ENCODE measurements around the gene CRYBG1.
"Not testable (repeated sequence)": the region's sequence is repeated elsewhere in the genome, so short reads cannot be mapped to it uniquely, and the experiment has no call there.

The CRYBG1 gene

DNA sequence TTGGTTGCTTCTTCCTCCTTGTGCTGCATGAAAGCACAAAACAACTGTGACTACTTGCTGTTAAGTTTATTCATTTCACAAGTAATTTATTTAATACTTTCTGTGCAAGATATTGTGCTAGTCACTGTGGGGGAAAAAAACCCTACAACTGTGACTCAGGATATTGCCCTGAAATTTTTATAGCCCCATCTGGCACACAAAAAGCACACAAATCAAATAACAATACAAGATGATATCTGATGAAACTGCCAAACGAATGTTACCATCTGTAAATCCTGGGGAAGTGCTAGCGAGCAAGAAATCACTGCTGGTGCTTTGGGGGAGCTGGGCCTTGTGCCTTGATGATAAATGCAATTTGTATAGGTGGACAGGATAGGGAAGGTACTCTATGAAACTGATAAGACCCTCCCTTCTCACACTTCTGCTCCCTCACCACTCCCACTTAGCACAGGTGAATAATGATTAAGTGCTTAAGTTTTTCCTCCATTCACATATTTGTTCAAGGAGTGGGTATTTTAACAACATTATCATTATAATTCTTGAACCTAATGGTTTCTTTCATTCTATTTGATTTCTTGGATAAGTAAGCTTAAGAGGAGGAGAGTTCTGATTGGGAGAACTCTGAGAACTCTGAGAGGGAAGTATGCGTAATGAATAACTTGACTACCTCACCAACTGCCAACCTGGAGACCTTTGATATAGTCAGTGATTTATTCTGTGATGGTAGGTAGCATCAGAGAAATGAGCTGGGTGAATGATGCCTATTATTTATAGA, 153.5 kb downstream of the CRYBG1 start:
- TF ChIP-seq FOXP2 (optimal IDR thresholded peaks at IDR 0.05; ENCODE audit: control extremely low read depth, extremely low read length, insufficient read depth) (no peak), EZH2 (IDR thresholded peaks at IDR 0.05) (no peak), POLR2AphosphoS5 (IDR thresholded peaks at IDR 0.05; ENCODE audit: borderline replicate concordance, low read depth, low read length) (no peak)
- no peak for DNase-seq (ENCODE audit: low read depth, low spot score)
- Histone ChIP-seq H3K9ac (ENCODE audit: insufficient read length) (peak overlapping the region; percentile 47), H3K4me3 (peak overlapping the region; percentile 74), H3K27ac (peak overlapping the region; percentile 87), H3K36me3 (ENCODE audit: insufficient read depth, low read length) (no peaks in the 10 kb centered on the region), H3K9me3 (ENCODE audit: low read depth, low read length) (no peaks in the 10 kb centered on the region)

DNA sequence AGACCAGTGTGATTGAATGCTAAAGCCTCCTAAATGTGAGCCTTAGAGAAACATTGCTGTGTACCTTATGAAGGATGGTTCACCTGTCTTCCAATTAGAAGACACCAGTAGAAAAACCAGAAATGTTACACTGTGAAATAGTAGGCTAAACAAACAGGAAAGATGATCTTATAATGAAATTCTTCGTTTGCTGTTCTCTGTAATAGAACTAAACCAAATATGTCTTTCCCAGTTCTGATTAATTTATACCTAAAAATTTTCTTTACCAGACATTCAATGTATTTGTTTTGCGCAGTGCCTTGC, 154.0 kb downstream of the CRYBG1 start:
- DNase-seq (ENCODE audit: low read depth, low spot score), result no peak
- Histone ChIP-seq H3K4me3 (peak overlapping the region; percentile 74), H3K9me3 (ENCODE audit: low read depth, low read length) (no peaks in the 10 kb centered on the region), H3K9ac (ENCODE audit: insufficient read length) (no peak overlapping the region), H3K27ac (peak overlapping the region; percentile 87), H3K36me3 (ENCODE audit: insufficient read depth, low read length) (no peaks in the 10 kb centered on the region)
- TF ChIP-seq POLR2AphosphoS5 (IDR thresholded peaks at IDR 0.05; ENCODE audit: borderline replicate concordance, low read depth, low read length), result no peak

DNA sequence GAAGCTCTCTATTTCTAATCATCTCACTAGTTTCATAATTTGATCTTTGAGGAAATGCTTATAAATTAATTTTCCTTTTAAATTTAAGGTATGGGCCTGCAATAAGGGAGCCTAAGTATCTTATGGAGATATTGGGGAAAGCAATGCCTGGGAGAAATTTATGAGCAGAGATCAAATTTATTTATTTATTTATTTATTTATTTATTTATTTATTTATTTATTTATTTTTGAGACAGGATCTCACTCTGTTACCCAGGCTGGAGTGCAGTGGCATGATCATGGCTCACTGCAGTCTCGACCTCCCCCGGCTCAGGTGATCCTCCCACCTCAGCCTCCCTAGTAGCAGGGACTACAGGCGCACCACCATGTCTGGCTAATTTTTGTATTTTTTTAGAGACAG, 155.1 kb downstream of the CRYBG1 start:
- peak overlapping the region; percentile 87; the same call in 1 of the 2 replicates for H3K27ac ChIP-seq
- peak overlapping the region; percentile 74 for H3K4me3 ChIP-seq
- H3K9ac ChIP-seq (ENCODE audit: insufficient read length), result not testable (repeated sequence)

DNA sequence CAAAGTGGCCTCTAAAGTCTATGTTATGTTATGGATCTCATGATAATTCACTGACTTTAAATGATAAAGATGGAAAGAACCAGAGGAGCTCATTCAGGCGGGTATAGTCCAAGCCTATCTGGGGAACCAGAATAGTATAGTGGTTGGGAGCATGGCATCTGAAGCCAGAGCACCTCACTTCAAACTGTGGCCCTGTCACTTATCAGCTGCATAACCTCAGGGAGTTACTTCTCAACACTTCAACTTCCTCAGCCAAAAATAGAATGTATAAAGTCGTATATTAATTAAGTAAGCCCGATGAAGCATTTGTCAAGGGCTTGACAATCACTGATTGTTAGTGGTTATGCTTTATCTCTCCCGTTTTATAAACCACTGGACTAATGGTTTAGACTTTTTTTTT, 156.1 kb downstream of the CRYBG1 start:
- H3K36me3 ChIP-seq (ENCODE audit: insufficient read depth, low read length), result no peaks in the 10 kb centered on the region; the same call in 1 of the 2 replicates
- no peak overlapping the region for H3K9ac ChIP-seq (ENCODE audit: insufficient read length)
- no peak for DNase-seq (ENCODE audit: low read depth, low spot score)
- TF ChIP-seq EZH2 (IDR thresholded peaks at IDR 0.05), result no peak
- TF ChIP-seq FOXP2 (optimal IDR thresholded peaks at IDR 0.05; ENCODE audit: control extremely low read depth, extremely low read length, insufficient read depth), result no peak
- no peak for TF ChIP-seq POLR2AphosphoS5 (IDR thresholded peaks at IDR 0.05; ENCODE audit: borderline replicate concordance, low read depth, low read length)
- H3K4me3 ChIP-seq, result no peak overlapping the region
- H3K27ac ChIP-seq, result no peak overlapping the region
- no peaks in the 10 kb centered on the region for H3K9me3 ChIP-seq (ENCODE audit: low read depth, low read length)

More for the DNA sequence above, 155.1 kb downstream of the CRYBG1 start:
- not testable (repeated sequence) for H3K36me3 ChIP-seq (ENCODE audit: insufficient read depth, low read length); H3K9me3 ChIP-seq (ENCODE audit: low read depth, low read length); DNase-seq (ENCODE audit: low read depth, low spot score)

DNA sequence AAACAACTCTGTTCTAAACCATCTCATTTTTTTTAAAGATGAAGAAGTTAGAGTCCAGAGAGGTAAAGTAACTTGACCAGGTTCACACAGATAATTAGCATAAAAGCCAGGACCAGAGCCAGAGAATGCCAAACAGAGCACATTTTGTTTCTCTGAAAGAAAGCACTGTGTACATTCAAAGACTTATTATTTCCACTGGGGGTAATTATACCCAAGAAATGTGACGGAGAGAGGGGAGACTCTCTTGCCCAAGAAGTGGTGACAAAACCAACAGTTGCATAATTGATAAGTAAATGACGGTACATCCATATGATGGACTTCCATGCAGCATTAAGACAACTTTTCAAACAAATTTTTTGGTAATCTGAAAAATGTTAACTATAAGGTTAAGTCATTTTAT, 157.2 kb downstream of the CRYBG1 start:
- Histone ChIP-seq H3K9ac (ENCODE audit: insufficient read length) (no peak overlapping the region), H3K36me3 (ENCODE audit: insufficient read depth, low read length) (no peaks in the 10 kb centered on the region; the same call in 1 of the 2 replicates), H3K9me3 (ENCODE audit: low read depth, low read length) (no peaks in the 10 kb centered on the region), H3K4me3 (no peak overlapping the region), H3K27ac (no peak overlapping the region)
- TF ChIP-seq FOXP2 (optimal IDR thresholded peaks at IDR 0.05; ENCODE audit: control extremely low read depth, extremely low read length, insufficient read depth) (no peak), EZH2 (IDR thresholded peaks at IDR 0.05) (no peak), POLR2AphosphoS5 (IDR thresholded peaks at IDR 0.05; ENCODE audit: borderline replicate concordance, low read depth, low read length) (no peak)
- no peak for DNase-seq (ENCODE audit: low read depth, low spot score)

DNA sequence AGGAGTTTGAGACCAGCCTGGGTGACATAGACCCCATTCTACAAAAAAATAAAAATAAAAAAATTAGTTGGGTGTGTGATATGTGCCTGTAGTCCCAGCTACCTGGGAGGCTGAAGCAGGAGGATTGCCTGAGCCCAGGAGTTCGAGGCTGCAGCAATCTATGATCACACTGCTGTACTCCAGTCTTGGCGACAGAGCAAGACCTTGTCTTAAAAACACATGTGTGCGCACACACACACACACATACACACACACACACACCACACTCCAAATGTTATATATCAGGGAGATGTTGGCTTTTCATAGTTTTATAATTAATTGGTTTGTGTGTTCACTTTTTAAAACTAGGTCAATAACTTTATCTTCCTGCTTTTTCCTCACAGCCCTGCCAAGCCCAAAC, 158.2 kb downstream of the CRYBG1 start:
- Histone ChIP-seq H3K36me3 (ENCODE audit: insufficient read depth, low read length) (no peaks in the 10 kb centered on the region; the same call in 1 of the 2 replicates), H3K9ac (ENCODE audit: insufficient read length) (no peak overlapping the region), H3K4me3 (no peak overlapping the region), H3K27ac (peak overlapping the region; percentile 85), H3K9me3 (ENCODE audit: low read depth, low read length) (no peaks in the 10 kb centered on the region)
- TF ChIP-seq EZH2 (IDR thresholded peaks at IDR 0.05), result no peak
- no peak for TF ChIP-seq FOXP2 (optimal IDR thresholded peaks at IDR 0.05; ENCODE audit: control extremely low read depth, extremely low read length, insufficient read depth)
- no peak for TF ChIP-seq POLR2AphosphoS5 (IDR thresholded peaks at IDR 0.05; ENCODE audit: borderline replicate concordance, low read depth, low read length)
- DNase-seq (ENCODE audit: low read depth, low spot score), result no peak

DNA sequence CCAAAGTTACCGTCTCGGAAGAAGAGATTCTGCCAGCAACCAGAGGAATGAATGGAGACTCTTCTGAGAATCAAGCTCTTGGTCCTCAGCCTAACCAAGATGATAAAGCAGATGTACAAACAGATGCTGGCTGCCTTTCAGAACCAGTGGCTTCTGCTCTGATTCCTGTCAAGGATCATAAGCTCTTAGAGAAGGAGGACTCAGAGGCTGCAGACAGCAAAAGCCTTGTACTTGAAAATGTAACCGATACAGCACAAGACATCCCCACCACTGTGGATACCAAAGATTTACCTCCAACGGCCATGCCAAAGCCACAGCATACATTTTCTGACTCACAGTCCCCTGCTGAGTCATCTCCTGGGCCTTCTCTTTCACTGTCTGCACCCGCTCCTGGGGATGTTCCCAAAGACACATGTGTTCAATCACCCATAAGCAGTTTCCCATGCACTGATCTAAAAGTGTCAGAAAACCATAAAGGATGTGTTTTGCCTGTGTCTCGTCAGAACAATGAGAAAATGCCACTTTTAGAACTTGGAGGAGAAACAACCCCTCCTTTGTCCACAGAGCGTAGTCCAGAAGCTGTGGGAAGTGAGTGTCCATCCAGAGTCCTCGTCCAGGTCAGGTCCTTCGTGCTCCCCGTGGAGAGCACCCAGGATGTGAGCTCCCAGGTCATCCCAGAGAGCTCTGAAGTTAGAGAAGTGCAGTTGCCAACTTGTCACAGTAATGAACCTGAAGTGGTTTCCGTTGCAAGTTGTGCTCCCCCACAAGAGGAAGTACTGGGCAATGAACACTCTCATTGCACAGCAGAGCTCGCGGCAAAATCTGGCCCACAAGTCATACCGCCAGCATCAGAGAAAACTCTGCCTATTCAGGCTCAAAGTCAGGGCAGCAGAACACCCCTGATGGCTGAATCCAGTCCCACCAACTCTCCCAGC, 159.2 kb downstream of the CRYBG1 start:
- H3K9ac ChIP-seq (ENCODE audit: insufficient read length), result peak overlapping the region; percentile 38
- no peaks in the 10 kb centered on the region for H3K9me3 ChIP-seq (ENCODE audit: low read depth, low read length)
- no peak for DNase-seq (ENCODE audit: low read depth, low spot score)
- H3K36me3 ChIP-seq (ENCODE audit: insufficient read depth, low read length), result no peaks in the 10 kb centered on the region; the same call in 1 of the 2 replicates
- H3K27ac ChIP-seq, result peak overlapping the region; percentile 85
- TF ChIP-seq EZH2 (IDR thresholded peaks at IDR 0.05) (no peak), POLR2AphosphoS5 (IDR thresholded peaks at IDR 0.05; ENCODE audit: borderline replicate concordance, low read depth, low read length) (no peak), FOXP2 (optimal IDR thresholded peaks at IDR 0.05; ENCODE audit: control extremely low read depth, extremely low read length, insufficient read depth) (no peak)
- H3K4me3 ChIP-seq, result peak overlapping the region; percentile 35

DNA sequence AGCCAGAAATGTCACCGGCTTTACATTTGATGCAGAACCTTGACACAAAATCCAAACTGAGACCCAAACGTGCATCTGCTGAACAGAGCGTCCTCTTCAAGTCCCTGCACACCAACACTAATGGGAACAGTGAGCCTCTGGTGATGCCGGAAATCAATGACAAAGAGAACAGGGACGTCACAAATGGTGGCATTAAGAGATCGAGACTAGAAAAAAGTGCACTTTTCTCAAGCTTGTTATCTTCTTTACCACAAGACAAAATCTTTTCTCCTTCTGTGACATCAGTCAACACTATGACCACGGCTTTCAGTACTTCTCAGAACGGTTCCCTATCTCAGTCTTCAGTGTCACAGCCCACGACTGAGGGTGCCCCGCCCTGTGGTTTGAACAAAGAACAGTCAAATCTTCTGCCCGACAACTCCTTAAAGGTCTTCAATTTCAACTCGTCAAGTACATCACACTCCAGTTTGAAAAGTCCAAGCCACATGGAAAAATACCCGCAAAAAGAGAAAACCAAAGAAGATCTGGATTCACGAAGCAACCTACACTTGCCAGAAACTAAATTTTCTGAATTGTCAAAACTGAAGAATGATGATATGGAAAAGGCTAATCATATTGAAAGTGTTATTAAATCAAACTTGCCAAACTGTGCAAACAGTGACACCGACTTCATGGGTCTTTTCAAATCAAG, 160.3 kb downstream of the CRYBG1 start:
- no peaks in the 10 kb centered on the region; the same call in 1 of the 2 replicates for H3K36me3 ChIP-seq (ENCODE audit: insufficient read depth, low read length)
- TF ChIP-seq POLR2AphosphoS5 (IDR thresholded peaks at IDR 0.05; ENCODE audit: borderline replicate concordance, low read depth, low read length) (no peak), EZH2 (IDR thresholded peaks at IDR 0.05) (no peak), FOXP2 (optimal IDR thresholded peaks at IDR 0.05; ENCODE audit: control extremely low read depth, extremely low read length, insufficient read depth) (no peak)
- H3K27ac ChIP-seq, result no peak overlapping the region; the same call in 1 of the 2 replicates
- no peaks in the 10 kb centered on the region for H3K9me3 ChIP-seq (ENCODE audit: low read depth, low read length)
- no peak overlapping the region for H3K9ac ChIP-seq (ENCODE audit: insufficient read length)
- no peak for DNase-seq (ENCODE audit: low read depth, low spot score)
- no peak overlapping the region for H3K4me3 ChIP-seq

Measured in SK-N-MC (cell line).